Mammary epithelial cell (primary cell): ENCODE measurements around the gene MTARC1.

ENCODE experiments used
- EZH2 ChIP-seq: IDR thresholded peaks from 2 replicates; pipeline ENCODE4 v1.6.1; 2012; ENCODE audit warnings: low read length, inconsistent platforms, borderline replicate concordance
- TF ChIP-seq, protein P1 (sequence below), 2 donors: IDR thresholded peaks in 1 of 2; conservative IDR thresholded peaks in 1 of 2; 2 replicates each; pipeline ENCODE4 v1.5.1; 2011 to 2012; ENCODE audit warnings: inconsistent platforms in 2 of 2, low read length in 2 of 2, mild to moderate bottlenecking in 2 of 2, control low read depth in 1 of 2, low read depth in 1 of 2; ENCODE audit not compliant: insufficient read depth in 1 of 2; ENCODE audit errors: extremely low read depth in 1 of 2

DNA sequence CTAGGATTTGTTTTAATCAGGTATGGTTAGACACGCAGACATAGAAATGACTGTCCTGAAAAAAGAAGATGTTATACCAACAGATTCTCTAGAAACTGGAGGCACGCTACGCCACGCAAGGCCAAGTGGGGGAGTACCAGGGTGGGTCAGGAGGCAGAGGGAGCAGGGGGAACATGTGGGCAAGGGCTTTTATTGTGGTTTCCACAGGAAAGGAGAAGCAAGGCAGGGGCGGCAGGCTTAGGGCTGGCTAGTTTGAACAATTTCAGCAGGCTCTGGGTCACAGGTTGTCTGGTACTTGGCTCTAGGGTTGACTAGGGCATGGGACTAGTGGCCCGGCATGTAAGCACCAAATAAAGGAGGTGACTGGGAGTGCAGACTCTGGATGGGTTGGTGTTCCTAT is 31.4 kb upstream of the MTARC1 start:
- TF ChIP-seq, protein P1, sequence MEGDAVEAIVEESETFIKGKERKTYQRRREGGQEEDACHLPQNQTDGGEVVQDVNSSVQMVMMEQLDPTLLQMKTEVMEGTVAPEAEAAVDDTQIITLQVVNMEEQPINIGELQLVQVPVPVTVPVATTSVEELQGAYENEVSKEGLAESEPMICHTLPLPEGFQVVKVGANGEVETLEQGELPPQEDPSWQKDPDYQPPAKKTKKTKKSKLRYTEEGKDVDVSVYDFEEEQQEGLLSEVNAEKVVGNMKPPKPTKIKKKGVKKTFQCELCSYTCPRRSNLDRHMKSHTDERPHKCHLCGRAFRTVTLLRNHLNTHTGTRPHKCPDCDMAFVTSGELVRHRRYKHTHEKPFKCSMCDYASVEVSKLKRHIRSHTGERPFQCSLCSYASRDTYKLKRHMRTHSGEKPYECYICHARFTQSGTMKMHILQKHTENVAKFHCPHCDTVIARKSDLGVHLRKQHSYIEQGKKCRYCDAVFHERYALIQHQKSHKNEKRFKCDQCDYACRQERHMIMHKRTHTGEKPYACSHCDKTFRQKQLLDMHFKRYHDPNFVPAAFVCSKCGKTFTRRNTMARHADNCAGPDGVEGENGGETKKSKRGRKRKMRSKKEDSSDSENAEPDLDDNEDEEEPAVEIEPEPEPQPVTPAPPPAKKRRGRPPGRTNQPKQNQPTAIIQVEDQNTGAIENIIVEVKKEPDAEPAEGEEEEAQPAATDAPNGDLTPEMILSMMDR (conservative IDR thresholded peaks at IDR 0.05 in 1 of 2, IDR thresholded peaks at IDR 0.05 in 1 of 2; ENCODE audit: extremely low read depth in 1 of 2, insufficient read depth in 1 of 2, low read depth in 1 of 2, low read length in 2 of 2): no peak
- no peak for TF ChIP-seq EZH2
